ENCODE results near the gene BICC1. TPM values are rescaled to one million over a fixed set of nuclear protein-coding genes. Genes with fewer than 3 reads are reported as not detected.

BICC1 gene
- total RNA-seq, 1 donor from 2014 or later, result 58.0 TPM

- TF ChIP-seq CTCF (IDR thresholded peaks at IDR 0.05; ENCODE audit: insufficient read depth, low read length, poor library complexity, severe bottlenecking), result no peak
- no peaks in the 10 kb centered on the region for H3K36me3 ChIP-seq (ENCODE audit: control insufficient read depth, insufficient read depth, low read length)
- no peak overlapping the region for H3K4me3 ChIP-seq (ENCODE audit: low read depth, low read length)
- DNase-seq (ENCODE audit: low read depth), result no peak
- H3K27me3 ChIP-seq (ENCODE audit: control insufficient read depth, insufficient read depth, low read length), result no peaks in the 10 kb centered on the region
Measured at GRCh38 chr10:58695022-58695421, 182.3 kb downstream of the BICC1 start.

GRCh38 chr10:58696736-58697135 is 184.1 kb downstream of the BICC1 start:
- TF ChIP-seq CTCF (IDR thresholded peaks at IDR 0.05; ENCODE audit: insufficient read depth, low read length, poor library complexity, severe bottlenecking), result no peak
- no peak for DNase-seq (ENCODE audit: low read depth)
- Histone ChIP-seq H3K4me3 (ENCODE audit: low read depth, low read length) (no peak overlapping the region), H3K36me3 (ENCODE audit: control insufficient read depth, insufficient read depth, low read length) (no peaks in the 10 kb centered on the region), H3K27me3 (ENCODE audit: control insufficient read depth, insufficient read depth, low read length) (no peaks in the 10 kb centered on the region)

- Histone ChIP-seq H3K36me3 (ENCODE audit: control insufficient read depth, insufficient read depth, low read length) (no peaks in the 10 kb centered on the region), H3K27me3 (ENCODE audit: control insufficient read depth, insufficient read depth, low read length) (no peaks in the 10 kb centered on the region), H3K4me3 (ENCODE audit: low read depth, low read length) (no peak overlapping the region)
- TF ChIP-seq CTCF (IDR thresholded peaks at IDR 0.05; ENCODE audit: insufficient read depth, low read length, poor library complexity, severe bottlenecking), result no peak
- DNase-seq (ENCODE audit: low read depth), result no peak
Measured at GRCh38 chr10:58697691-58698090, 185.0 kb downstream of the BICC1 start.

GRCh38 chr10:58698777-58699356 is 186.2 kb downstream of the BICC1 start:
- no peak overlapping the region for H3K4me3 ChIP-seq (ENCODE audit: low read depth, low read length)
- H3K36me3 ChIP-seq (ENCODE audit: control insufficient read depth, insufficient read depth, low read length), result no peaks in the 10 kb centered on the region
- H3K27me3 ChIP-seq (ENCODE audit: control insufficient read depth, insufficient read depth, low read length), result no peaks in the 10 kb centered on the region
- no peak for DNase-seq (ENCODE audit: low read depth)
- no peak for TF ChIP-seq CTCF (IDR thresholded peaks at IDR 0.05; ENCODE audit: insufficient read depth, low read length, poor library complexity, severe bottlenecking)

GRCh38 chr10:58700591-58700990 is 187.9 kb downstream of the BICC1 start:
- TF ChIP-seq CTCF (IDR thresholded peaks at IDR 0.05; ENCODE audit: insufficient read depth, low read length, poor library complexity, severe bottlenecking), result no peak
- H3K27me3 ChIP-seq (ENCODE audit: control insufficient read depth, insufficient read depth, low read length), result no peaks in the 10 kb centered on the region
- DNase-seq (ENCODE audit: low read depth), result no peak
- H3K36me3 ChIP-seq (ENCODE audit: control insufficient read depth, insufficient read depth, low read length), result no peaks in the 10 kb centered on the region
- H3K4me3 ChIP-seq (ENCODE audit: low read depth, low read length), result no peak overlapping the region

Measured in kidney epithelial cell (primary cell).